GM12878 (cell line): ENCODE data around the gene ZNF599. TPM values are rescaled to one million over a fixed set of nuclear protein-coding genes. Genes with fewer than 3 reads are reported as not detected.

Experiments used
- DPF2 ChIP-seq: fragments of 450-650 bp; IDR thresholded peaks from 2 replicates; pipeline ENCODE4 v1.6.1; 2017; ENCODE audit warnings: mild to moderate bottlenecking
- IRF4 ChIP-seq: IDR thresholded peaks from 2 replicates; pipeline ENCODE4 v1.6.1; 2011; ENCODE audit warnings: low read depth, low read length
- JUNB ChIP-seq: IDR thresholded peaks from 2 replicates; pipeline ENCODE4 v1.6.1; 2016; ENCODE audit warnings: antibody characterized with exemption, mild to moderate bottlenecking
- MXI1 ChIP-seq: fragments of 150-350 bp; IDR thresholded peaks from 2 replicates; pipeline ENCODE4 v1.6.1; 2011; ENCODE audit warnings: low read depth, mild to moderate bottlenecking, inconsistent platforms, low read length, improper control_type of control experiment
- NR2C1 ChIP-seq: fragments of 450-650 bp; IDR thresholded peaks from 2 replicates; pipeline ENCODE4 v1.6.1; 2017; ENCODE audit warnings: antibody characterized with exemption, mild to moderate bottlenecking, moderate library complexity
- NRF1 ChIP-seq: conservative IDR thresholded peaks from 2 replicates; pipeline ENCODE4 v1.6.1; 2011; ENCODE audit warnings: mild to moderate bottlenecking, low read depth, low read length, improper control_type of control experiment
- POLR2AphosphoS5 ChIP-seq: IDR thresholded peaks from 2 replicates; pipeline ENCODE4 v1.6.1; 2011; ENCODE audit warnings: mild to moderate bottlenecking, low read length, inconsistent platforms
- RFX5 ChIP-seq: IDR thresholded peaks from 2 replicates; pipeline ENCODE4 v1.6.1; 2011; ENCODE audit warnings: low read depth, low read length, improper control_type of control experiment
- TARDBP ChIP-seq: IDR thresholded peaks from 2 replicates; pipeline ENCODE4 v1.6.1; 2016; ENCODE audit warnings: borderline replicate concordance
- polyA plus RNA-seq, 11 experiments: library from polyadenylated mRNA; depleted of rRNA in 4 of 11; unstranded in 6 of 11; stranded (reverse) in 5 of 11; fragments of >200 nt; fragmentation: Nextera tagmentation in 4 of 11; fragmentation: Illumina TruSeq in 1 of 11; extraction: Ambion mirVana in 4 of 11; extraction: Trizol in 1 of 11; gene quantifications; 1 replicate in 1 of 11; 2 replicates in 10 of 11; pipeline versions ENCODE4 v1.2.1 to v1.2.3, GENCODE V29; 2011 to 2016; ENCODE audit warnings: inconsistent platforms in 2 of 11, missing spikeins in 2 of 11, low read depth in 1 of 11
- total RNA-seq, 4 experiments: library from RNA; depleted of rRNA in 3 of 4; stranded (reverse); fragments of >200 nt in 3 of 4; fragmentation: Illumina TruSeq in 1 of 4; extraction: Trizol in 1 of 4; gene quantifications; 2 replicates each; pipeline versions ENCODE4 v1.2.1 to v1.2.3, GENCODE V29; 2013 to 2021
- TF ChIP-seq, protein P1 (sequence below): fragments of 450-650 bp; IDR thresholded peaks from 2 replicates; pipeline ENCODE4 v1.6.1; 2017; ENCODE audit warnings: mild to moderate bottlenecking, moderate library complexity
- TF ChIP-seq, protein P2 (sequence below): fragments of 450-650 bp; IDR thresholded peaks from 2 replicates; pipeline ENCODE4 v1.6.1; 2016; ENCODE audit warnings: mild to moderate bottlenecking
- TF ChIP-seq, protein P3 (sequence below): fragments of 450-650 bp; IDR thresholded peaks from 2 replicates; pipeline ENCODE4 v1.6.1; 2016; ENCODE audit warnings: mild to moderate bottlenecking, moderate library complexity, borderline replicate concordance
- TF ChIP-seq, protein P4 (sequence below): fragments of 150-350 bp; IDR thresholded peaks from 2 replicates; pipeline ENCODE4 v1.6.1; 2014; ENCODE audit warnings: mild to moderate bottlenecking, low read depth, low read length
- TF ChIP-seq, protein P5 (sequence below): fragments of 150-350 bp; IDR thresholded peaks from 2 replicates; pipeline ENCODE4 v1.6.1; 2016; ENCODE audit warnings: low read depth, low read length

Gene ZNF599
- total and polyA plus RNA-seq, 10 of the 15 experiments (the other 5 are each of a cell fraction or from before 2014, with no cell fraction given): 0.27 to 4.8 (median 1.9) TPM

DNA sequence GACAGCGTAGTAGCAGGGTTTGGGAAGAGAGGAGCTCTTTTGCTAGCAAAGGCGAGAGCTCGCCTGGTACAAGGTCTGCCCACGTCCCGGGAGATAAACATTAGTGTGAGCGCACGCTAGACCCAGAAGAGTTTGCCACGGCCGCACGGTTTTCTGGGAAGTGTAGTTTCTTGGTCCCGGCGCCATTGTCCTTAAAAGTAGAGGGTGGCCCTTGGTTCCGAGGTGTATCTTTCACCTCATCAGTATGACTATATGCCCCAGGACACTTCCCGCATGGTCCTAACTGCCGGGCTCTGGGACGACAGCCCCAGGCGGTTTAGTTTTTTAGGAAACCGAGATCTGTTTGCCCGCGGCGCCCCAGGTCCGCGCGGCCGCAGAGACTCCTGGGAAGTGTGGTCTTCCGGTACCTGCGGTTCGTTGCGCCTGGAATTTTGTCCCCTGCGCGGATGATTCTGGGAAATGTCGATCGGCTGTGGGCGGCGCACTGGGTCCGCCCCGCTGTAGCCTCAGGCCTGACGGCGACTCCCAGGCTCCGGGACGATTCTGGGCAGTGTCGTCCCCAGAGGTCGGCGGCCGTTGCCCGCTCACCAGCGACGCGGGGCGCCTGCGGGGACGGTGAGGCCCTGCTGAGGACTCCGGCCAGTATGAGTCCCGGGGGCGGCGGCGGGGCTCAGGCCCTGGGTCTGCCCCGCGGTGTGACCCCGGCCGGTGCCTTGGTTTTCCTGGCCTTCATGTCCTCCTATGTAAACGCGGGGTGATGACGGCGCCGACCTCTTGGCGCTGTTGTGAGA, 39.1 kb downstream of the ZNF599 start, which contains the start of gene ZNF181 (continued):
- TF ChIP-seq, protein P1, sequence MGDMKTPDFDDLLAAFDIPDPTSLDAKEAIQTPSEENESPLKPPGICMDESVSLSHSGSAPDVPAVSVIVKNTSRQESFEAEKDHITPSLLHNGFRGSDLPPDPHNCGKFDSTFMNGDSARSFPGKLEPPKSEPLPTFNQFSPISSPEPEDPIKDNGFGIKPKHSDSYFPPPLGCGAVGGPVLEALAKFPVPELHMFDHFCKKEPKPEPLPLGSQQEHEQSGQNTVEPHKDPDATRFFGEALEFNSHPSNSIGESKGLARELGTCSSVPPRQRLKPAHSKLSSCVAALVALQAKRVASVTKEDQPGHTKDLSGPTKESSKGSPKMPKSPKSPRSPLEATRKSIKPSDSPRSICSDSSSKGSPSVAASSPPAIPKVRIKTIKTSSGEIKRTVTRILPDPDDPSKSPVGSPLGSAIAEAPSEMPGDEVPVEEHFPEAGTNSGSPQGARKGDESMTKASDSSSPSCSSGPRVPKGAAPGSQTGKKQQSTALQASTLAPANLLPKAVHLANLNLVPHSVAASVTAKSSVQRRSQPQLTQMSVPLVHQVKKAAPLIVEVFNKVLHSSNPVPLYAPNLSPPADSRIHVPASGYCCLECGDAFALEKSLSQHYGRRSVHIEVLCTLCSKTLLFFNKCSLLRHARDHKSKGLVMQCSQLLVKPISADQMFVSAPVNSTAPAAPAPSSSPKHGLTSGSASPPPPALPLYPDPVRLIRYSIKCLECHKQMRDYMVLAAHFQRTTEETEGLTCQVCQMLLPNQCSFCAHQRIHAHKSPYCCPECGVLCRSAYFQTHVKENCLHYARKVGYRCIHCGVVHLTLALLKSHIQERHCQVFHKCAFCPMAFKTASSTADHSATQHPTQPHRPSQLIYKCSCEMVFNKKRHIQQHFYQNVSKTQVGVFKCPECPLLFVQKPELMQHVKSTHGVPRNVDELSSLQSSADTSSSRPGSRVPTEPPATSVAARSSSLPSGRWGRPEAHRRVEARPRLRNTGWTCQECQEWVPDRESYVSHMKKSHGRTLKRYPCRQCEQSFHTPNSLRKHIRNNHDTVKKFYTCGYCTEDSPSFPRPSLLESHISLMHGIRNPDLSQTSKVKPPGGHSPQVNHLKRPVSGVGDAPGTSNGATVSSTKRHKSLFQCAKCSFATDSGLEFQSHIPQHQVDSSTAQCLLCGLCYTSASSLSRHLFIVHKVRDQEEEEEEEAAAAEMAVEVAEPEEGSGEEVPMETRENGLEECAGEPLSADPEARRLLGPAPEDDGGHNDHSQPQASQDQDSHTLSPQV: no peak
- TF ChIP-seq, protein P2, sequence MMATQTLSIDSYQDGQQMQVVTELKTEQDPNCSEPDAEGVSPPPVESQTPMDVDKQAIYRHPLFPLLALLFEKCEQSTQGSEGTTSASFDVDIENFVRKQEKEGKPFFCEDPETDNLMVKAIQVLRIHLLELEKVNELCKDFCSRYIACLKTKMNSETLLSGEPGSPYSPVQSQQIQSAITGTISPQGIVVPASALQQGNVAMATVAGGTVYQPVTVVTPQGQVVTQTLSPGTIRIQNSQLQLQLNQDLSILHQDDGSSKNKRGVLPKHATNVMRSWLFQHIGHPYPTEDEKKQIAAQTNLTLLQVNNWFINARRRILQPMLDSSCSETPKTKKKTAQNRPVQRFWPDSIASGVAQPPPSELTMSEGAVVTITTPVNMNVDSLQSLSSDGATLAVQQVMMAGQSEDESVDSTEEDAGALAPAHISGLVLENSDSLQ: no peak
- TF ChIP-seq, protein P3, sequence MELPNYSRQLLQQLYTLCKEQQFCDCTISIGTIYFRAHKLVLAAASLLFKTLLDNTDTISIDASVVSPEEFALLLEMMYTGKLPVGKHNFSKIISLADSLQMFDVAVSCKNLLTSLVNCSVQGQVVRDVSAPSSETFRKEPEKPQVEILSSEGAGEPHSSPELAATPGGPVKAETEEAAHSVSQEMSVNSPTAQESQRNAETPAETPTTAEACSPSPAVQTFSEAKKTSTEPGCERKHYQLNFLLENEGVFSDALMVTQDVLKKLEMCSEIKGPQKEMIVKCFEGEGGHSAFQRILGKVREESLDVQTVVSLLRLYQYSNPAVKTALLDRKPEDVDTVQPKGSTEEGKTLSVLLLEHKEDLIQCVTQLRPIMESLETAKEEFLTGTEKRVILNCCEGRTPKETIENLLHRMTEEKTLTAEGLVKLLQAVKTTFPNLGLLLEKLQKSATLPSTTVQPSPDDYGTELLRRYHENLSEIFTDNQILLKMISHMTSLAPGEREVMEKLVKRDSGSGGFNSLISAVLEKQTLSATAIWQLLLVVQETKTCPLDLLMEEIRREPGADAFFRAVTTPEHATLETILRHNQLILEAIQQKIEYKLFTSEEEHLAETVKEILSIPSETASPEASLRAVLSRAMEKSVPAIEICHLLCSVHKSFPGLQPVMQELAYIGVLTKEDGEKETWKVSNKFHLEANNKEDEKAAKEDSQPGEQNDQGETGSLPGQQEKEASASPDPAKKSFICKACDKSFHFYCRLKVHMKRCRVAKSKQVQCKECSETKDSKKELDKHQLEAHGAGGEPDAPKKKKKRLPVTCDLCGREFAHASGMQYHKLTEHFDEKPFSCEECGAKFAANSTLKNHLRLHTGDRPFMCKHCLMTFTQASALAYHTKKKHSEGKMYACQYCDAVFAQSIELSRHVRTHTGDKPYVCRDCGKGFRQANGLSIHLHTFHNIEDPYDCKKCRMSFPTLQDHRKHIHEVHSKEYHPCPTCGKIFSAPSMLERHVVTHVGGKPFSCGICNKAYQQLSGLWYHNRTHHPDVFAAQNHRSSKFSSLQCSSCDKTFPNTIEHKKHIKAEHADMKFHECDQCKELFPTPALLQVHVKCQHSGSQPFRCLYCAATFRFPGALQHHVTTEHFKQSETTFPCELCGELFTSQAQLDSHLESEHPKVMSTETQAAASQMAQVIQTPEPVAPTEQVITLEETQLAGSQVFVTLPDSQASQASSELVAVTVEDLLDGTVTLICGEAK: peak; percentile 93
- no peak for TF ChIP-seq JUNB
- TF ChIP-seq MXI1: peak; percentile 76; the same call in 1 of the 2 replicates
- TF ChIP-seq, protein P4, sequence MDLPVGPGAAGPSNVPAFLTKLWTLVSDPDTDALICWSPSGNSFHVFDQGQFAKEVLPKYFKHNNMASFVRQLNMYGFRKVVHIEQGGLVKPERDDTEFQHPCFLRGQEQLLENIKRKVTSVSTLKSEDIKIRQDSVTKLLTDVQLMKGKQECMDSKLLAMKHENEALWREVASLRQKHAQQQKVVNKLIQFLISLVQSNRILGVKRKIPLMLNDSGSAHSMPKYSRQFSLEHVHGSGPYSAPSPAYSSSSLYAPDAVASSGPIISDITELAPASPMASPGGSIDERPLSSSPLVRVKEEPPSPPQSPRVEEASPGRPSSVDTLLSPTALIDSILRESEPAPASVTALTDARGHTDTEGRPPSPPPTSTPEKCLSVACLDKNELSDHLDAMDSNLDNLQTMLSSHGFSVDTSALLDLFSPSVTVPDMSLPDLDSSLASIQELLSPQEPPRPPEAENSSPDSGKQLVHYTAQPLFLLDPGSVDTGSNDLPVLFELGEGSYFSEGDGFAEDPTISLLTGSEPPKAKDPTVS: no peak
- peak; percentile 64; the same call in 1 of the 2 replicates for TF ChIP-seq POLR2AphosphoS5
- peak; percentile 53 for TF ChIP-seq DPF2
- TF ChIP-seq NRF1: no peak
- TF ChIP-seq RFX5: no peak; the same call in 1 of the 2 replicates
- TF ChIP-seq IRF4: no peak
- TF ChIP-seq NR2C1: peak; percentile 86
- TF ChIP-seq TARDBP: peak; percentile 38; the same call in 1 of the 2 replicates
- TF ChIP-seq, protein P5, sequence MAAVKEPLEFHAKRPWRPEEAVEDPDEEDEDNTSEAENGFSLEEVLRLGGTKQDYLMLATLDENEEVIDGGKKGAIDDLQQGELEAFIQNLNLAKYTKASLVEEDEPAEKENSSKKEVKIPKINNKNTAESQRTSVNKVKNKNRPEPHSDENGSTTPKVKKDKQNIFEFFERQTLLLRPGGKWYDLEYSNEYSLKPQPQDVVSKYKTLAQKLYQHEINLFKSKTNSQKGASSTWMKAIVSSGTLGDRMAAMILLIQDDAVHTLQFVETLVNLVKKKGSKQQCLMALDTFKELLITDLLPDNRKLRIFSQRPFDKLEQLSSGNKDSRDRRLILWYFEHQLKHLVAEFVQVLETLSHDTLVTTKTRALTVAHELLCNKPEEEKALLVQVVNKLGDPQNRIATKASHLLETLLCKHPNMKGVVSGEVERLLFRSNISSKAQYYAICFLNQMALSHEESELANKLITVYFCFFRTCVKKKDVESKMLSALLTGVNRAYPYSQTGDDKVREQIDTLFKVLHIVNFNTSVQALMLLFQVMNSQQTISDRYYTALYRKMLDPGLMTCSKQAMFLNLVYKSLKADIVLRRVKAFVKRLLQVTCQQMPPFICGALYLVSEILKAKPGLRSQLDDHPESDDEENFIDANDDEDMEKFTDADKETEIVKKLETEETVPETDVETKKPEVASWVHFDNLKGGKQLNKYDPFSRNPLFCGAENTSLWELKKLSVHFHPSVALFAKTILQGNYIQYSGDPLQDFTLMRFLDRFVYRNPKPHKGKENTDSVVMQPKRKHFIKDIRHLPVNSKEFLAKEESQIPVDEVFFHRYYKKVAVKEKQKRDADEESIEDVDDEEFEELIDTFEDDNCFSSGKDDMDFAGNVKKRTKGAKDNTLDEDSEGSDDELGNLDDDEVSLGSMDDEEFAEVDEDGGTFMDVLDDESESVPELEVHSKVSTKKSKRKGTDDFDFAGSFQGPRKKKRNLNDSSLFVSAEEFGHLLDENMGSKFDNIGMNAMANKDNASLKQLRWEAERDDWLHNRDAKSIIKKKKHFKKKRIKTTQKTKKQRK: no peak
